Fibroblast of lung (primary cell): ENCODE results near the gene LANCL2. TPM values are rescaled to one million over a fixed set of nuclear protein-coding genes. Genes with fewer than 3 reads are reported as not detected.
"Not testable (repeated sequence)": the region's sequence is repeated elsewhere in the genome, so short reads cannot be mapped to it uniquely, and the experiment has no call there.

Source experiments
- DNase-seq, 2 donors: peaks; one replicate each; pipeline versions ENCODE4 v3.0.0 to v3.0.0-alpha.2; 2010; ENCODE audit warnings: low read depth in 2 of 2
- H2AFZ ChIP-seq: 2 replicates; pipeline ENCODE4 v1.5.1; 2012; ENCODE audit warnings: low read length, control low read depth, inconsistent platforms
- H3K27ac ChIP-seq: 2 replicates; pipeline ENCODE4 v1.5.1; 2011; ENCODE audit warnings: low read length, control low read depth; ENCODE audit not compliant: insufficient read depth
- H3K27me3 ChIP-seq: 2 replicates; pipeline ENCODE4 v1.5.1; 2011; ENCODE audit warnings: mild to moderate bottlenecking, low read length; ENCODE audit not compliant: control insufficient read depth, insufficient read depth
- H3K36me3 ChIP-seq: 2 replicates; pipeline ENCODE4 v1.5.1; 2011; ENCODE audit warnings: low read length; ENCODE audit not compliant: control insufficient read depth, insufficient read depth
- H3K4me1 ChIP-seq: 2 replicates; pipeline ENCODE4 v1.5.1; 2011; ENCODE audit warnings: low read length; ENCODE audit not compliant: control insufficient read depth, insufficient read depth; ENCODE audit errors: extremely low read depth
- H3K4me2 ChIP-seq: 2 replicates; pipeline ENCODE4 v1.5.1; 2011; ENCODE audit warnings: low read length, control low read depth; ENCODE audit not compliant: insufficient read depth; ENCODE audit errors: extremely low read depth
- H3K4me3 ChIP-seq, 4 experiments: fragments of 200-600 bp in 1 of 4; sonication (generic) in 1 of 4; replicated peaks in 1 of 4; 2 replicates each; pipeline ENCODE4 v1.5.1; 2011 to 2016; ENCODE audit warnings: low read length in 4 of 4, low read depth in 3 of 4, mild to moderate bottlenecking in 3 of 4, control low read depth in 2 of 4, inconsistent platforms in 1 of 4, mixed read lengths in 1 of 4; ENCODE audit not compliant: insufficient read depth in 1 of 4; ENCODE audit errors: control extremely low read depth in 1 of 4
- H3K79me2 ChIP-seq: 2 replicates; pipeline ENCODE4 v1.5.1; 2012; ENCODE audit warnings: mild to moderate bottlenecking, low read length, inconsistent platforms; ENCODE audit not compliant: control insufficient read depth, insufficient read depth
- H3K9ac ChIP-seq: 2 replicates; pipeline ENCODE4 v1.5.1; 2011; ENCODE audit warnings: mild to moderate bottlenecking, low read length, control low read depth; ENCODE audit not compliant: insufficient read depth
- H3K9me3 ChIP-seq: 2 replicates; pipeline ENCODE4 v1.5.1; 2012; ENCODE audit warnings: low read depth, low read length; ENCODE audit not compliant: control insufficient read depth, insufficient read depth
- H4K20me1 ChIP-seq: 2 replicates; pipeline ENCODE4 v1.5.1; 2011; ENCODE audit warnings: low read length; ENCODE audit not compliant: control insufficient read depth, insufficient read depth; ENCODE audit errors: extremely low read depth
- EZH2 ChIP-seq: IDR thresholded peaks from 2 replicates; pipeline ENCODE4 v1.5.1; 2012; ENCODE audit warnings: low read length, control low read depth, mild to moderate bottlenecking; ENCODE audit errors: missing control alignments
- polyA plus RNA-seq, 2 donors: library from polyadenylated mRNA; depleted of rRNA in 1 of 2; stranded (reverse) in 1 of 2; unstranded in 1 of 2; fragments of >200 nt; gene quantifications; 2 replicates each; pipeline ENCODE4 v1.2.1, GENCODE V29; 2011 to 2012; ENCODE audit warnings: missing spikeins in 1 of 2
- total RNA-seq: library from RNA; depleted of rRNA; stranded (reverse); fragments of >200 nt; gene quantifications from 2 replicates; pipeline ENCODE4 v1.2.1, GENCODE V29; 2014
- TF ChIP-seq, protein P1 (sequence below), 2 donors: IDR thresholded peaks in 1 of 2; conservative IDR thresholded peaks in 1 of 2; 1 replicate in 1 of 2; 2 replicates in 1 of 2; pipeline ENCODE4 v1.5.1; 2011 to 2012; ENCODE audit warnings: low read length in 2 of 2, control low read depth in 1 of 2, inconsistent platforms in 1 of 2, low read depth in 1 of 2, mild to moderate bottlenecking in 1 of 2

The LANCL2 gene
- total and polyA plus RNA-seq, 2 donors (not counting 1 experiment from before 2014, with no cell fraction given): 8.9 to 15.0 TPM

DNA sequence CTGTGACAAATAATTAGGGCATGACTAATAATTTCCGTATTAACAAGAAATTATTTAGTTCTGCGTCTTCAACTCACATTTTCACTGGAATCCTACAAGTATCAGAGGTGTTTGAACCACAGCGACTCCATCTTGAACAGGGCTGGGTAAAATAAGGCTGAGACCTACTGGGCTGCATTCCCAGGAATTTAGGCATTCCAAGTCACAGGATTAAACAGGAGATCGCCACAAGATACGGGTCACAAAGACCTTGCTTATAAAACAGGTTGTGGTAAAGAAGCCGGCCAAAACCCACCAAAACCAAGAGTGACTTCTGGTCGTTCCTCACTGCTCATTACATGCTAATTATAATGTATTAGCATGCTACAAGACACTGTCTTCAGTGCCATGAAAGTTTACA lies 14.9 kb upstream of the LANCL2 start:
- H3K9me3 ChIP-seq: no peaks in the 10 kb centered on the region
- no peak overlapping the region for H3K4me3 ChIP-seq
- no peak overlapping the region for H2AFZ ChIP-seq
- no peaks in the 10 kb centered on the region for H3K4me1 ChIP-seq
- H3K79me2 ChIP-seq: no peaks in the 10 kb centered on the region
- no peaks in the 10 kb centered on the region for H3K27me3 ChIP-seq
- no peak overlapping the region for H3K4me2 ChIP-seq
- H3K9ac ChIP-seq: no peak overlapping the region
- TF ChIP-seq, protein P1, sequence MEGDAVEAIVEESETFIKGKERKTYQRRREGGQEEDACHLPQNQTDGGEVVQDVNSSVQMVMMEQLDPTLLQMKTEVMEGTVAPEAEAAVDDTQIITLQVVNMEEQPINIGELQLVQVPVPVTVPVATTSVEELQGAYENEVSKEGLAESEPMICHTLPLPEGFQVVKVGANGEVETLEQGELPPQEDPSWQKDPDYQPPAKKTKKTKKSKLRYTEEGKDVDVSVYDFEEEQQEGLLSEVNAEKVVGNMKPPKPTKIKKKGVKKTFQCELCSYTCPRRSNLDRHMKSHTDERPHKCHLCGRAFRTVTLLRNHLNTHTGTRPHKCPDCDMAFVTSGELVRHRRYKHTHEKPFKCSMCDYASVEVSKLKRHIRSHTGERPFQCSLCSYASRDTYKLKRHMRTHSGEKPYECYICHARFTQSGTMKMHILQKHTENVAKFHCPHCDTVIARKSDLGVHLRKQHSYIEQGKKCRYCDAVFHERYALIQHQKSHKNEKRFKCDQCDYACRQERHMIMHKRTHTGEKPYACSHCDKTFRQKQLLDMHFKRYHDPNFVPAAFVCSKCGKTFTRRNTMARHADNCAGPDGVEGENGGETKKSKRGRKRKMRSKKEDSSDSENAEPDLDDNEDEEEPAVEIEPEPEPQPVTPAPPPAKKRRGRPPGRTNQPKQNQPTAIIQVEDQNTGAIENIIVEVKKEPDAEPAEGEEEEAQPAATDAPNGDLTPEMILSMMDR (conservative IDR thresholded peaks at IDR 0.05 in 1 of 2, IDR thresholded peaks at IDR 0.05 in 1 of 2; ENCODE audit: low read depth in 1 of 2, low read length in 2 of 2): no peak
- no peak for TF ChIP-seq EZH2
- H3K36me3 ChIP-seq: no peaks in the 10 kb centered on the region
- DNase-seq: no peak
- H4K20me1 ChIP-seq: no peaks in the 10 kb centered on the region
- no peak overlapping the region for H3K27ac ChIP-seq

DNA sequence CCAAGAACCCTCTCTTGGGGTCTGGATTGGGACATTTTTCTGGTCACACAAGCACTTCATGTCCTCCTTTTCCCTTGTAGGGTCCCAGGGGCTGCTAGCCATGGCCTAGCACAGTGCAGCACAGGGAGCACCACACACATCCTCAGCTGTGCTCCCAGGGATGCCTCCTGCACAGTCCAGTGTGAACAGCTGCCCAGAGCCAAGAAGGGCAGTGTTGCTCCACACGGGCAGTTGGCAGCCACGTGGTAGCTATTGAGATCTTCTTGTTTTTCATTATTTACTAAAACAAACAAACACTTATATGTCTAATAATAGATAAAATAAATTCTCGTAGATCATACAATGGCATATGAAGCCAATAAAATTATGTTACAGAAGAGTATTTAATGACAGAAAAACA lies 13.9 kb upstream of the LANCL2 start:
- H3K9ac ChIP-seq: no peak overlapping the region
- TF ChIP-seq, protein P1 (conservative IDR thresholded peaks at IDR 0.05 in 1 of 2, IDR thresholded peaks at IDR 0.05 in 1 of 2; ENCODE audit: low read depth in 1 of 2, low read length in 2 of 2): no peak
- TF ChIP-seq EZH2: no peak
- H3K27me3 ChIP-seq: no peaks in the 10 kb centered on the region
- DNase-seq: no peak
- H3K9me3 ChIP-seq: no peaks in the 10 kb centered on the region
- no peak overlapping the region for H3K4me2 ChIP-seq
- no peak overlapping the region for H3K27ac ChIP-seq
- no peaks in the 10 kb centered on the region for H3K4me1 ChIP-seq
- H2AFZ ChIP-seq: no peak overlapping the region
- no peak overlapping the region for H3K4me3 ChIP-seq
- no peaks in the 10 kb centered on the region for H3K36me3 ChIP-seq
- no peaks in the 10 kb centered on the region for H3K79me2 ChIP-seq
- H4K20me1 ChIP-seq: no peaks in the 10 kb centered on the region

GRCh38 chr7:55352947-55353273 lies 12.2 kb upstream of the LANCL2 start:
- not testable (repeated sequence) for H3K4me2 ChIP-seq, H2AFZ ChIP-seq, H3K4me3 ChIP-seq, H4K20me1 ChIP-seq, H3K36me3 ChIP-seq, H3K4me1 ChIP-seq, H3K27ac ChIP-seq, H3K79me2 ChIP-seq, H3K9ac ChIP-seq, H3K27me3 ChIP-seq, H3K9me3 ChIP-seq, DNase-seq
